ENCODE results near the gene POLN. TPM values are rescaled to one million over a fixed set of nuclear protein-coding genes. Genes with fewer than 3 reads are reported as not detected.

The POLN gene
- total RNA-seq, 1 donor = 4.9 TPM

DNA sequence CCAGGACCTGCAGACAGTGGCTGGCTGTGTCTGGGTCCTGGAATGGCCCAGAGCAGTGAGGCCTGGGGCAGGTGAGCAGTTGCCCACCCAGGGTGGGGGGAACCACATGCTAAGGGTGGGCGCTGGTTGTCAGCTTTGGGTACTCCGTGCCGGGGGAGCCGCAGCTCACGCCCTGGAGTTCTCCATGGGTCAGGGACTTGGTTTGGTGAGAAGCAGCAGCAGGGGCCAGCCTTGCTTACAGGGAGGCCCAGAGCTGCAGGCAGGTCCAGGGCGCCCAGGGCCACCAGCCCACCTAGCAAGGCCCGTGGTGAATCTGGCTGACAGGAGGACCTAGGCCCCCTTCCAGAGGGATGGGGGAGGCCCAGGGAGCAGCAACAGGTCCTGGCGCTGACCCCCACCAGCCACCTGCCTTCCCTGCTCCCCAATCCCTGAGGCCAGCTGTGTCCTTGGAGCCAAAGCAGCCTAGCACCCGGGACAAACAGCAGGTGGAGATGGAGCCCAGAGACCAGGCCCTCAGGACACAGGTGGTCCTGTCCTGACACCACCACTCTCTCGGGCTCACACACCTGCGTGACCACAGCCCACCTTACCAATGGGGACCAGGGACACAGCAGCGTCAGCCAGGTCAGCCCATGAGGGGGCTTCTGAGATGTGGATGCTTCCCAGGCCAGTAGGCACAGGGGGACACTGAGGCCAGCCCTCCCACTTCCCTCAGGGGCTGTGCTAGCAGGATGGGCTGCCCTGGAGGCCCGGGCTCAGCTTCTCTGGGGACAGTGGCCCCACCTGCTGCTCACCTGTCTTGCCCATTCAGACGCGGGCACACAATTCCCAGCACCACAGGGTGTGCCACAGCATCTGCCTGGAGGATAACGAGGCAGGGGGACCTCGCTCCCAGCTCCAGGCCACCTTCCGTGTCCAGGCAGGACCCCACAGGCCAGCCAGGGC lies 16.4 kb upstream of the POLN start:
- DNase-seq (ENCODE audit: low read depth) = no peak
- H3K4me3 ChIP-seq (ENCODE audit: low read depth, low read length) = no peak overlapping the region
- TF ChIP-seq, protein P1, sequence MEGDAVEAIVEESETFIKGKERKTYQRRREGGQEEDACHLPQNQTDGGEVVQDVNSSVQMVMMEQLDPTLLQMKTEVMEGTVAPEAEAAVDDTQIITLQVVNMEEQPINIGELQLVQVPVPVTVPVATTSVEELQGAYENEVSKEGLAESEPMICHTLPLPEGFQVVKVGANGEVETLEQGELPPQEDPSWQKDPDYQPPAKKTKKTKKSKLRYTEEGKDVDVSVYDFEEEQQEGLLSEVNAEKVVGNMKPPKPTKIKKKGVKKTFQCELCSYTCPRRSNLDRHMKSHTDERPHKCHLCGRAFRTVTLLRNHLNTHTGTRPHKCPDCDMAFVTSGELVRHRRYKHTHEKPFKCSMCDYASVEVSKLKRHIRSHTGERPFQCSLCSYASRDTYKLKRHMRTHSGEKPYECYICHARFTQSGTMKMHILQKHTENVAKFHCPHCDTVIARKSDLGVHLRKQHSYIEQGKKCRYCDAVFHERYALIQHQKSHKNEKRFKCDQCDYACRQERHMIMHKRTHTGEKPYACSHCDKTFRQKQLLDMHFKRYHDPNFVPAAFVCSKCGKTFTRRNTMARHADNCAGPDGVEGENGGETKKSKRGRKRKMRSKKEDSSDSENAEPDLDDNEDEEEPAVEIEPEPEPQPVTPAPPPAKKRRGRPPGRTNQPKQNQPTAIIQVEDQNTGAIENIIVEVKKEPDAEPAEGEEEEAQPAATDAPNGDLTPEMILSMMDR (IDR thresholded peaks at IDR 0.05; ENCODE audit: insufficient read depth, low read length) = no peak

DNA sequence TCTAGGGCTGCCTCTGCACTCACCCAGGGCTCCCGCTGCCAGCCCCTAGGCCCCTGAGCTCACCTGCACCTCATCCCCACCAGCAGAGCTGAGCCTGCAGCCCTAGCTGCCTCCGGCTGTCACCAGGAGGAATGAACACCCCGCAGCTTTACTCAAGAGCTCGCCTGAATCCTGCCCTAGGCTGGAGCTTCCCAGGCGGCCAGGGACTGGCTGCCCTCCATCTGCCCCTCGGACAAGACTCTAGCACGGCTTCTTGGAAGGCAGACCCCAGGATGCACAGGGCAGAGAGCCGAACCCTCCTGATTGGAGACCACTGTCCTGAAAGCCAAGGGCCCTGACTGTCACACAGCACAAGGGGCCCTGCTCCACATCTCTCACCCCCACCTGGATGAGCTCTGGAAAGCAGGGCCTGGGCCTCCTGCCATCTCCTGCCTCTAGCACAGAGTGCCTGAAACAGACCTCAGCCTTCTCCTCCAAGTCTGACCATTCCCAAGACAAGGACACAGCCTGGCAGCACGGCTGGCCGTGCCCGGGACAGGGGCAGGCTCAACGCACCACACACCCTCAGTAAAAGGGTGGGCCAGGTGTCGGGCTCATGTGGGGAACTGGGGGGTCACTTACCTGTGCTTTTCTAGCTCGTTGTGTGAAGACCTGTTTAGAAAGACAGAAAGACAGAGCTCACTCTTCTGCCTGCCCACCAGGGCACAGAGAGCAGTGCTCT lies 15.6 kb upstream of the POLN start:
- DNase-seq (ENCODE audit: low read depth) = no peak
- TF ChIP-seq, protein P1 (IDR thresholded peaks at IDR 0.05; ENCODE audit: insufficient read depth, low read length) = no peak
- no peak overlapping the region for H3K4me3 ChIP-seq (ENCODE audit: low read depth, low read length)

DNA sequence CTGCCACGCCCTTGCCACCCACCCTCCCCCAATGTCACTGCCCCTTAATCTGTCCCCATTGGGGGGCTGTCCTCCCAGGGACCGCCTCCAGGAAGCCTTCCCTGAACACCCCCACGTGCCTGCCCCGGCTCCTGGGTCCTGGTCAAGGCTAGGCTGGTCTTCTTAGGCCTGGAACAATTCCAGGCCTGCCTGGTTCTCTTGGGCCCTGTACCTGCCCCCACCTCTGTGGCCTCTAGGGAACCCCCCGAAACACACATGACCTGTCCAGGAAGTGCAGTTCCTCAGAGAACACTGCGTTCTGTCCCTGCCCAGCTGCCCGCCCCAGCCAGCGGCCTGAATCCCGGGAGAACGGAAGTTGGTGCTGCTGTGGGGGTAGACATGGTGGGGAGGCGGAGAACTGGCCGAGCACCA lies 14.9 kb upstream of the POLN start:
- no peak for DNase-seq (ENCODE audit: low read depth)
- TF ChIP-seq, protein P1 (IDR thresholded peaks at IDR 0.05; ENCODE audit: insufficient read depth, low read length) = no peak
- H3K4me3 ChIP-seq (ENCODE audit: low read depth, low read length) = no peak overlapping the region

DNA sequence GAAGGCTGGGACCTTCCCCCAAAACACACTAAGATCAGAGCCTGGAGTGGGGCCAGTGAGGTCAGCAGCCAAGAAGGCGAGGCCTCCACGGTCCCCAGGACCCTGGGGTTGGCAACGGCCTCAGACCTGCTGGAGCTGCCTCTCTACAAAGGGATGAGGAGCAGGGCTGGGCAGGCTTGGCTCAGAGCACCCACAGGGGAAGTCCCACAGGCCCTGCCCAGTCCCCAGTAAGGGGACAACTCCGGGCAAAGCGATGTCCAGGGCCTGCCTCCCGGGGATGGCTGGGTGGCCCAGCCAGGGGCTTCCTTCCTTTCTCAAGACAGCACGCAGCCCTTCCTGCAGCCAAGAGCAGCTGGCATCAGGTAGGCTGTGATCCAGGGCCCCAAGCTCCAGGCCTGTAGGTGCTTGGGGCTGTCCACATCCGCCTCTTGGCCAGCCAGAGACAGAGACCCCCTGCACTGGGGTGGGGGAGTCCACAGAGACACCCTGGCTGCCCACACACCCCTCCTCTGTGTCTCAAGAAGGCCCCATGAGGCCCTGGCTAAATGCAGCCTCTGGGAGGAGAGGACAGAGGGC lies 14.3 kb upstream of the POLN start:
- TF ChIP-seq, protein P1 (IDR thresholded peaks at IDR 0.05; ENCODE audit: insufficient read depth, low read length) = no peak
- no peak overlapping the region for H3K4me3 ChIP-seq (ENCODE audit: low read depth, low read length)
- DNase-seq (ENCODE audit: low read depth) = no peak

DNA sequence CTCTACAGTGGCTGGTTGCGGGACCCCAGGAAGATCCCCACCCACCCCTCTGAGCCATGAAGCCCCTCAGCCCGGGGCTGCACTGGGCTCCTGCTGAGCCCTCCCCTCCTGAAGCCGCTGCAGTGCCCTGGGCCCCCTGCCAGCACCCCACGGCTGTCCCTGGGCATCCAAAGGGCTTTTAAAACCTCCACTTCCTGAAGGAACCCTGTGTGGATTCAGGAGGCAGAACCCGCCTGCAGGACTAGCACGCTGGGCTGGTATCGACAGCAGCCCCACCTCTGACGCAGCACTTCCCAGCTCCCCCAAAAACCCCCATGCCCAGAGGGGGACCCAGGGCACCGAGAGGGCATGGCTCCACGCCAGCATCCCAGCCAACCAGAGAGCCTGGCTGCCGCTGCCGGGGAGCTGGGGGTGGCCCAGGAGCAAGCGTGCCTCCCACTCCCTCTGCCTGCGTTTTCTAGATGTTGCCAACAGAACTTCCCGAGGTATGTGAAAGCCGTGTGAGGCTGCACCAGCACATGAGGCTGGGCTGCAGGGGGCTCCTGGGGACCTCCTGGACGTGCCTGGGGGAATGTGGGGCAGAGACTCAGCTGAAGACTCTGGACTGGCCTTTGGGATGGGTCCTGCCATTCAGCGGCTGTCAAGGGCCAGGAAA lies 13.7 kb upstream of the POLN start:
- TF ChIP-seq, protein P1 (IDR thresholded peaks at IDR 0.05; ENCODE audit: insufficient read depth, low read length) = no peak
- no peak overlapping the region for H3K4me3 ChIP-seq (ENCODE audit: low read depth, low read length)
- peak; percentile 24 for DNase-seq (ENCODE audit: low read depth)
